GM06990 (cell line): Measurements from ENCODE around the gene KRTAP12-1.
"Not testable (repeated sequence)": the region's sequence is repeated elsewhere in the genome, so short reads cannot be mapped to it uniquely, and the experiment has no call there.

Source experiments
- DNase-seq: peaks from one replicate; pipeline ENCODE4 v3.0.0-alpha.2; 2011; ENCODE audit not compliant: insufficient read length; ENCODE audit errors: extremely low read depth
- H3K27me3 ChIP-seq: replicated peaks from 2 replicates; pipeline ENCODE4 v1.6.0; 2011; ENCODE audit warnings: low read length; ENCODE audit not compliant: control insufficient read depth, insufficient read depth
- H3K36me3 ChIP-seq: 2 replicates; pipeline ENCODE4 v1.5.1; 2011; ENCODE audit warnings: low read length; ENCODE audit not compliant: control insufficient read depth, insufficient read depth
- H3K4me3 ChIP-seq: replicated peaks from 2 replicates; pipeline ENCODE4 v1.5.1; 2011; ENCODE audit warnings: low read depth, mild to moderate bottlenecking, control low read depth, low read length
- TF ChIP-seq, protein P1 (sequence below): IDR thresholded peaks from 2 replicates; pipeline ENCODE4 v1.5.1; 2011; ENCODE audit warnings: low read length, control low read depth, mild to moderate bottlenecking, inconsistent platforms; ENCODE audit not compliant: insufficient read depth, poor library complexity, severe bottlenecking

The KRTAP12-1 gene

DNA sequence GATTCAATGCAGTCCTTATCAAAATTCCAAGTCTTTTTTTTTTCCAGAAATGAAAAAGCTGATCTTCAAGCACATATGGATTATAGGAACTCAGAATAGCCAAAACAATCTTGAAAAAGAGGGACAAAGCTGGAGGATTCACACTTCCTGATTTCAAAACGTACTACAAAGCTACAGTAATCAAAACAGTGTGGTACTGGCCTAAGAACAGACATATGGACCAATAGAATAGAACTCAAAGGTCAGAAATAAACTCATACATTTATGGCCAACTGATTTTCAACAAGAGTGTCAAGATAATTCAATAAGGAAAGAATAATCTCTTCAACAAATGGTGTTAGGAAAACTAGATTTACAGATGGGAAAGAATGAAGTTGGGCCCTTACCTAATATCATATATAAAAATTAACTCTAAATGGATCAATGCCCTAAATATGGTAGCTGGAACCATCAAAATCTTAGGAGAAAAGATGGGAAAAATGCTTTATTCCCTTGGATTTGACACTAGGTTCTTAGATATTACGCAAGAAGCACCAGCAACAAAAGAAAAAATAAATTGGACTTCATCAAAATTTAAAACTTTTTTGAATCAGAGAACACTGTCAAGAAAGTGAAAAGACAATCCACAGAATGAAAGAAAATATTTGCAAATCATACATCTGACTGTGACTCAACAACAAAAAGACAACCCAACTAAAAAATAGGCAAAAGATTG is 11.0 kb upstream of the KRTAP12-1 start:
- Histone ChIP-seq H3K4me3 (no peak overlapping the region), H3K36me3 (no peaks in the 10 kb centered on the region), H3K27me3 (no peaks in the 10 kb centered on the region; the same call in 1 of the 2 replicates)
- no peak for DNase-seq
- TF ChIP-seq, protein P1, sequence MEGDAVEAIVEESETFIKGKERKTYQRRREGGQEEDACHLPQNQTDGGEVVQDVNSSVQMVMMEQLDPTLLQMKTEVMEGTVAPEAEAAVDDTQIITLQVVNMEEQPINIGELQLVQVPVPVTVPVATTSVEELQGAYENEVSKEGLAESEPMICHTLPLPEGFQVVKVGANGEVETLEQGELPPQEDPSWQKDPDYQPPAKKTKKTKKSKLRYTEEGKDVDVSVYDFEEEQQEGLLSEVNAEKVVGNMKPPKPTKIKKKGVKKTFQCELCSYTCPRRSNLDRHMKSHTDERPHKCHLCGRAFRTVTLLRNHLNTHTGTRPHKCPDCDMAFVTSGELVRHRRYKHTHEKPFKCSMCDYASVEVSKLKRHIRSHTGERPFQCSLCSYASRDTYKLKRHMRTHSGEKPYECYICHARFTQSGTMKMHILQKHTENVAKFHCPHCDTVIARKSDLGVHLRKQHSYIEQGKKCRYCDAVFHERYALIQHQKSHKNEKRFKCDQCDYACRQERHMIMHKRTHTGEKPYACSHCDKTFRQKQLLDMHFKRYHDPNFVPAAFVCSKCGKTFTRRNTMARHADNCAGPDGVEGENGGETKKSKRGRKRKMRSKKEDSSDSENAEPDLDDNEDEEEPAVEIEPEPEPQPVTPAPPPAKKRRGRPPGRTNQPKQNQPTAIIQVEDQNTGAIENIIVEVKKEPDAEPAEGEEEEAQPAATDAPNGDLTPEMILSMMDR: no peak

DNA sequence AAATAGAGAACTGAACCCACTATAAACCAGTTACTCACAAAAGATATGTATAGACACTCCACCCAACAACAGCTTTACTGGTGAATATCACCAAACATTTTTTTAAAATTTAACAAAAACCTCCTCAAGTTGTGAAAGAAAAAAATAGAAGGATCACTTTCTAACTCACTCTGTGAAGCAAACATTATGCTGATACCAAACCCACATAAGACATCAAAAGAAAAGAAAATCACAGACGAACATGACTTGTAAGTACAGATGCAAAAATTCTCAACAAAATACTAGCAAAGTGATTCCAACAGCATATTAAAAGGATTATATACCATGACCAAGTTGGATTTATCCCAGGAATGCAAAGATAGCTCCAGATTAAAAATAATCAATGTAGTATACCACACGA is 9.7 kb upstream of the KRTAP12-1 start:
- Histone ChIP-seq H3K36me3 (no peaks in the 10 kb centered on the region), H3K27me3 (no peaks in the 10 kb centered on the region; the same call in 1 of the 2 replicates), H3K4me3 (no peak overlapping the region)
- DNase-seq: no peak
- TF ChIP-seq, protein P1: no peak

- DNase-seq, H3K27me3 ChIP-seq, H3K36me3 ChIP-seq, H3K4me3 ChIP-seq: not testable (repeated sequence)
These were observed 7.8 kb upstream of the KRTAP12-1 start for GRCh38 chr21:44689740-44690139.

DNA sequence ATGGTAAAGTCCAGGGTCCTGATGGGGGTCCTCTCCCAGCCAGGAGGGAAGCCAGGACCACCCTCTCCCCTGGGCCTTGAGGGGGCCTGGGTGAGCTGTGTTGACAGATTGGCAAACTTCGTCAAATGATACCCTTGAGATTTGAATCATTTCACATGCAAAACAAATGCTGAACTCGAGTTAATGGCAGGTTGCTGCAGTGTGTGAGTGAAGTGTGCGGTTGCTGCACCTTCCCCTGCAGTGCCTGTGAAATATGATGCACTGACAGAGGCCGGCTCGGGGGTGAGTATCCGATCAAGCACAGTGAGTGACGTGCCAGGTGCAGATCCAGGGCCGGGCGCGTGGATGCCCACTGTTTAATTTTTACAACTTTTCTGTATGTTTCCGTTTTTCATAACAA is 5.7 kb upstream of the KRTAP12-1 start:
- Histone ChIP-seq H3K36me3 (no peaks in the 10 kb centered on the region), H3K4me3 (no peak overlapping the region), H3K27me3 (no peaks in the 10 kb centered on the region; the same call in 1 of the 2 replicates)
- TF ChIP-seq, protein P1: no peak
- no peak for DNase-seq

DNA sequence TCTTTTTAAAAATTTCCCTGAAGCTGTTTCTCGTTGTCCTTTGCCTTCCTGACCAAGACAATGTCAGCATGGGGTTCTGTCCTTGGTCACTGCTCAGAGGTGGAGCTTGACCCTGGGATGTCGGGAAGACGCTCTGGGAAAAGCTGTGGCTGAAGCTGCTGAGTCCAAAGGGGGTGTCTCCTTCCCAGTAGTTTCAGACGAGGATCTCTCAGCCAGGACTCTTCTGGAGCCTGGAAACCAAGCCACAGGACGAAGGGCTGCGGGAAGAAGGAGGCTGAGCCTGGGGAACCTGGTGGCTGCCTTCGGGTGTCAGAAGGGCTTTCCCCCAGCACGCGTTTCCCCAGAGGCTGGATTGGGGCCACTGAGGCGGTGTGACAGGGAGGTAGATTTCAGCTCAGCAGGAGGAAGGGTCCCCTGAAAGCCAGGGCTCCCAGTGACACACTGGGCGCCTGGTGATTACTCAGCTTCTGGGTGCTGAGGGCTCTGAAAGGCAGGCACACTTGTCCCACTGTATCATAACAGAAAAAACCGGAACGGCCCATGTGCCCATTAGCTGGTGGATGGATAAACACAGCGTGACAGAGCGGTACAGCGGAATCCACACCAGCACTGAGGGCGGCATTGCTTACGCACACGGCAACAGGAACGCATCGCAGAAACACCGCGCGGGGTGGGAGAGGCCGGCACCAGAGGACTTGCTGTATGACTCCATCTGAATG is 5.0 kb upstream of the KRTAP12-1 start:
- no peak for DNase-seq
- TF ChIP-seq, protein P1: no peak
- H3K27me3 ChIP-seq: no peaks in the 10 kb centered on the region; the same call in 1 of the 2 replicates

GRCh38 chr21:44686000-44686781 is 4.2 kb upstream of the KRTAP12-1 start:
- TF ChIP-seq, protein P1: no peak
- H3K36me3 ChIP-seq: no peaks in the 10 kb centered on the region
- no peak for DNase-seq
- H3K4me3 ChIP-seq: no peak overlapping the region
- no peaks in the 10 kb centered on the region; the same call in 1 of the 2 replicates for H3K27me3 ChIP-seq

More for the DNA sequence above, 5.0 kb upstream of the KRTAP12-1 start:
- no peak overlapping the region for H3K4me3 ChIP-seq
- H3K36me3 ChIP-seq: no peaks in the 10 kb centered on the region

DNA sequence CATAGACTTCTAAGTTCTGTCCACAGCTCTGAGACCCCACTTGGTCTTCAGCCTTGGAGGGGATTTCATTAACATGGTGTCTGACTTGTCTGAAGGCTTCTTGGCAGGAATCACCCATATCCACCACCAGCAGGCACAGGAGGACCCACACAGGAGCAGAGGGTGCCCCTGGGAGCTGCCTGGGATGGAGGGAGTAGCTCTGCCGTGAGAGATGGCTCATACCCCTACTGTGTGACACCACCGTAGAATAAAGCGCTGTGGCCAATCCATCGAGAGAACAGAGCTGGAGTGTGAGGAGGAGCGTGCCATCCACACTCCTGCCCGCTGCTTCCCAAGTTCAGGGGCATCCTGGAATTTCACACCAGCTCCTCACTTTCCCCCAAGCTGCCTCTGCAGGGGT is 3.1 kb upstream of the KRTAP12-1 start:
- not testable (repeated sequence) for H3K27me3 ChIP-seq, DNase-seq, H3K36me3 ChIP-seq, H3K4me3 ChIP-seq
